ENCODE results near the gene B9D1.

Gene B9D1

GRCh38 chr17:19365833-19366636 is 3.5 kb upstream of the B9D1 start:
- Histone ChIP-seq H2AFZ (ENCODE audit: low read depth, low read length) (no peak overlapping the region), H3K4me1 (ENCODE audit: insufficient read depth, low read length) (peaks cover 17% of the 10 kb centered on the region), H3K9me3 (ENCODE audit: insufficient read depth, low read length, severe bottlenecking) (no peaks in the 10 kb centered on the region), H3K9ac (ENCODE audit: low read depth, low read length) (no peak overlapping the region), H4K20me1 (ENCODE audit: insufficient read depth, low read length) (peaks cover 2% of the 10 kb centered on the region; the same call in 1 of the 2 replicates), H3K4me2 (ENCODE audit: insufficient read depth, low read length) (no peak overlapping the region), H3K27ac (ENCODE audit: low read length) (no peak overlapping the region), H3K27me3 (ENCODE audit: insufficient read depth, low read length, poor library complexity) (no peaks in the 10 kb centered on the region), H3K4me3 (ENCODE audit: low read depth in 1 of 2, low read length in 2 of 2) (no peak overlapping the region), H3K79me2 (ENCODE audit: insufficient read depth, low read length) (no peaks in the 10 kb centered on the region), H3K36me3 (ENCODE audit: insufficient read depth, low read length) (no peaks in the 10 kb centered on the region)
- ATAC-seq (ENCODE audit: insufficient read depth, low read depth) (no peak), DNase-seq (no peak)
- TF ChIP-seq EZH2 (IDR thresholded peaks at IDR 0.05; ENCODE audit: borderline replicate concordance, low read depth, low read length, severe bottlenecking) = no peak
- no peak for TF ChIP-seq CTCF (IDR thresholded peaks at IDR 0.05; ENCODE audit: borderline replicate concordance, extremely low read depth, low read length, poor library complexity, severe bottlenecking)

GRCh38 chr17:19365499-19365817 is 2.9 kb upstream of the B9D1 start:
- H3K36me3 ChIP-seq (ENCODE audit: insufficient read depth, low read length) = no peaks in the 10 kb centered on the region
- peaks cover 17% of the 10 kb centered on the region for H3K4me1 ChIP-seq (ENCODE audit: insufficient read depth, low read length)
- TF ChIP-seq CTCF (IDR thresholded peaks at IDR 0.05; ENCODE audit: borderline replicate concordance, extremely low read depth, low read length, poor library complexity, severe bottlenecking) (no peak), EZH2 (IDR thresholded peaks at IDR 0.05; ENCODE audit: borderline replicate concordance, low read depth, low read length, severe bottlenecking) (no peak)
- no peaks in the 10 kb centered on the region for H3K27me3 ChIP-seq (ENCODE audit: insufficient read depth, low read length, poor library complexity)
- H2AFZ ChIP-seq (ENCODE audit: low read depth, low read length) = no peak overlapping the region
- H3K4me3 ChIP-seq (ENCODE audit: low read depth in 1 of 2, low read length in 2 of 2) = no peak overlapping the region
- H3K4me2 ChIP-seq (ENCODE audit: insufficient read depth, low read length) = no peak overlapping the region
- H3K9me3 ChIP-seq (ENCODE audit: insufficient read depth, low read length, severe bottlenecking) = no peaks in the 10 kb centered on the region
- DNase-seq (no peak), ATAC-seq (ENCODE audit: insufficient read depth, low read depth) (no peak)
- 0 out of 2 replicates have a peak, but pooled peaks cover 2% of the 10 kb centered on the region for H4K20me1 ChIP-seq (ENCODE audit: insufficient read depth, low read length)
- H3K9ac ChIP-seq (ENCODE audit: low read depth, low read length) = no peak overlapping the region
- H3K27ac ChIP-seq (ENCODE audit: low read length) = no peak overlapping the region
- no peaks in the 10 kb centered on the region for H3K79me2 ChIP-seq (ENCODE audit: insufficient read depth, low read length)

- no peak for DNase-seq
- Histone ChIP-seq H3K36me3 (ENCODE audit: insufficient read depth, low read length) (no peaks in the 10 kb centered on the region), H2AFZ (ENCODE audit: low read depth, low read length) (no peak overlapping the region), H3K27ac (ENCODE audit: low read length) (no peak overlapping the region), H3K9me3 (ENCODE audit: insufficient read depth, low read length, severe bottlenecking) (no peaks in the 10 kb centered on the region), H3K79me2 (ENCODE audit: insufficient read depth, low read length) (no peaks in the 10 kb centered on the region), H3K4me3 (ENCODE audit: low read depth in 1 of 2, low read length in 2 of 2) (no peak overlapping the region), H3K4me2 (ENCODE audit: insufficient read depth, low read length) (no peak overlapping the region), H3K27me3 (ENCODE audit: insufficient read depth, low read length, poor library complexity) (no peaks in the 10 kb centered on the region), H3K4me1 (ENCODE audit: insufficient read depth, low read length) (peaks cover 17% of the 10 kb centered on the region), H3K9ac (ENCODE audit: low read depth, low read length) (no peak overlapping the region), H4K20me1 (ENCODE audit: insufficient read depth, low read length) (0 out of 2 replicates have a peak, but pooled peaks cover 4% of the 10 kb centered on the region)
- TF ChIP-seq EZH2 (IDR thresholded peaks at IDR 0.05; ENCODE audit: borderline replicate concordance, low read depth, low read length, severe bottlenecking) (no peak), CTCF (IDR thresholded peaks at IDR 0.05; ENCODE audit: borderline replicate concordance, extremely low read depth, low read length, poor library complexity, severe bottlenecking) (no peak)
- no peak for ATAC-seq (ENCODE audit: insufficient read depth, low read depth)
Observed at GRCh38 chr17:19364699-19365498, 2.4 kb upstream of the B9D1 start.
